HG03196 (cell line): ENCODE results near the gene SBDS.
"Not testable (repeated sequence)": the region's sequence is repeated elsewhere in the genome, so short reads cannot be mapped to it uniquely, and the experiment has no call there.

ENCODE experiments used
- ATAC-seq: cut with Tn5 transposase; IDR thresholded peaks from one replicate; pipeline ENCODE4 v1.9.1; 2021; ENCODE audit not compliant: unreplicated experiment

Gene SBDS

DNA sequence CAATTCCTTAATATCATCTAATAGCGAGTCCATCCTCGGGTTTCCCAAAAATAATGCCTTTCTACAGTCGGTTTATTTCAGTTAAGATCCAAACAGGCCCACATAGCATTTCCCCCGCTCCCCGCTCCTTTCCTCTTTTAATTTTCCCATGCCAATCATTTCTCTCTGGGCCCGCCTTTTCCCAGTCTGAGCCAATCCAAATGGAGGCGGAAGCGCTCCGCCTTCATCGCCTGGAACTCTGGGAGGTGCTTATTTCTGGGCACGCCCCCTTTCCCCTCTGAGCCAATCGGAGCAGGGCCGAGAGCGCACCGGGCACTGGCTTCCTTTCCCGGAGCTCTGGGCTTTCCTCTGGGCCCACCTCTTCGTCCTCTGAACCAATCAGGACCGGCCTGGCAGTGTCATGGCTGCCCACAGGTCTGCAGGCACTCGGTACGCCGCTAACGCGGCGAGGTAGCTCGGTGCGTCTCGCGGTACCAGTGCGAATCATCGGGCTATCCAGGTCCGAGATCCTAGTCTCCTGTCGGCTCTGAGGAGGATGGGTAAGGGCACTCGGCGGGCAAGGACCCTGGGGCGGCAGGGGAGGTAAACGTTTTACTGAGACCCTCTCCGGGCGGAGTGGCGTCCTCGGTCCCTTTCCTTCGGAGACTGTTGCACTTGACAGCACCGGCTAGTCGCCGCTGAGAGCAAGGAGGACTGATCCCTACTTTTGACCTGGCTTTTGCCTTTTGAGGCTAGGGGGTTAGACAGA lies 1.2 kb upstream of the SBDS start, which contains the start of gene TYW1:
TSS of gene TYW1 (plus strand) at position 390 of the 748 bp plus-strand sequence. CDS start at position 536, 146 bp downstream.
- peak; percentile 87 for ATAC-seq

DNA sequence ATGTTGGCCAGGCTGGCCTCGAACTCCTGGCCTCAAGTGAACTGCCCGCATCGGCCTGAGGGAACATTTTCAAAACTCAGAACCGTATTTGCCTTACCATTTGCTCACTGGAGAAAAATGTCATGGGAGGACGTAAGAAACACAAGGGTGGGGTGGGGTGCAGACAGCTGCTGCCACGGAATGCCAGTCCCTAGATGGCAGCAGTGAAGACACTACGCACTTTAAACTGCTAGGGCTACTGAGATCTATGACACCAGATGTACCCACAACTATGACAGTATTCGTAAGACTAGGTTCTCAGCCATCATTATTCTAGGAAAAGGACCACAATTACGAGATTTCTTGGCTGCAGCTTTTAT lies 716 bp downstream of the SBDS start:
- ATAC-seq: peak; percentile 32

GRCh38 chr7:66994051-66994450 lies 1.3 kb downstream of the SBDS start:
- not testable (repeated sequence) for ATAC-seq

- ATAC-seq: not testable (repeated sequence)
Measured at GRCh38 chr7:66989552-66989951, 5.8 kb downstream of the SBDS start.

- not testable (repeated sequence) for ATAC-seq
Measured at GRCh38 chr7:66980336-66980735, 15.1 kb downstream of the SBDS start.

GRCh38 chr7:66979013-66979412 lies 16.4 kb downstream of the SBDS start:
- ATAC-seq: not testable (repeated sequence)

- not testable (repeated sequence) for ATAC-seq
Measured at GRCh38 chr7:66978312-66978711, 17.1 kb downstream of the SBDS start.

DNA sequence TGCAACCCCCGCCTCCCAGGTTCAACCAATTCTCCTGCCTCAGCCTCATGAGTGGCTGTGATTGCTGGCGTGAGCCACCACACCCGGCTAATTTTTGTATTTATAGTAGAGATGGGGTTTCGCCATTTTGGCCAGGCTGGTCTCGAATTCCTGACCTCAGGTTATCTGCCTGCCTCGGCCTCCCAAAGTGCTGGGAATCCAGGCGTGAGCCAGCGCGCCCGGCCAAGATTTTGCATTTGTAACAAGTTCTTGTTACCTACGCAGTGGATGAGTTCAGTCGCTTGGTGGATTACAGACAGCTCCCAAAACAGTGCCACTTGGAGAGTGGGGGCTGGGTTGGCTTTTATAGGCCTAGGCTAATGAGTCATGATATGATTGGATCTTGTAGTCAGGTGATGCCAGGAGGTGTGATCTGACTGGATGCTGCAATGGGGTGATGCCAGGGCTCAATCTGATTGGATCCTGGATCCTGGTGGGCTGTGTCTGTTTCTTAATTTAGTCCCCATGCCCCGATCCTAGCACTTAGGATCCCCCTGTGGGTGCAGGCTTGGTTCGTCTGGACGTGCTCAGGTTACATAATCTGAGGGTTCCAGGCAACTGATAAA lies 20.3 kb downstream of the SBDS start:
- no peak for ATAC-seq

GRCh38 chr7:66970310-66970709 lies 25.1 kb downstream of the SBDS start:
- no peak for ATAC-seq

- not testable (repeated sequence) for ATAC-seq
Measured at GRCh38 chr7:66969001-66969400, 26.4 kb downstream of the SBDS start.

DNA sequence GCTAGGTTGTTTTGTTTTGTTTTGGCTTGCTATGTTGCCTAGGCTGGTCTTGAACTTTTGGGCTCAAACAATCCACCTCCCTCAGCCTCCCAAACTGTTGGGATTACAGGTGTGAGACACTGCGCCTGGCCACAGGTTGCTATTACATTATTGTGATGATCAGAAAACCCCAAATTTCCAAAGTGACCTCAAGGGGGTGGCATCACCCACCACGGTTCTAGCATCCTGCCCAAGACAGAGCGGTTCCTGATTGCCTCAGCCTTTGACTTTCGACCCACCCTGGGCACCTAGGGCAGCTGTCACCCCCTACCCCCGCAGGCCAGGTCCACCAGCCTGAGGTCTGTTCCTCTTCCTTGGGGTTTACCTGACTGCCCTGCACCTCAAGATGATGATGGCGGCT lies 28.4 kb downstream of the SBDS start:
- no peak for ATAC-seq

- ATAC-seq: no peak
Measured at GRCh38 chr7:66964411-66964810, 31.0 kb downstream of the SBDS start.

- no peak for ATAC-seq
Measured at GRCh38 chr7:66961096-66961495, 34.3 kb downstream of the SBDS start.

DNA sequence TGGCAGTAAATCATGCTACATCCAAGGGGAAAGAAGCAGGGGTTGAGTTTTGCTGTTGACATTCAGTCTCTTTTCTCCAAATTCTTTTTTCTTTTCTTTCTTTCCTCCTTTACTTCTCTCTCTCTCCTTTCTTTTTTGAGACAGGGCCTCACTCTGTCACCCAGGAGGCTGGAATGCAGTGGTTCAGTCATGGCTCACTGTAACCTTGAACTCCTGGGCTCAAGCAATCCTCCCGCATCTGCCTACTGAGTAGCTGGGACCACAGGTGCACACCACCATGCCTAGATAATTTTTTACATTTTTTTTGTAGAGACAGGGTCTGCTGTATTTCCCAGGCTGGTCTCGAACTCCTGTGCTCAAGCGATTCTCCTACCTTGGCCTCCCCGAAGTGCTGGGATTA lies 35.2 kb downstream of the SBDS start:
- no peak for ATAC-seq

DNA sequence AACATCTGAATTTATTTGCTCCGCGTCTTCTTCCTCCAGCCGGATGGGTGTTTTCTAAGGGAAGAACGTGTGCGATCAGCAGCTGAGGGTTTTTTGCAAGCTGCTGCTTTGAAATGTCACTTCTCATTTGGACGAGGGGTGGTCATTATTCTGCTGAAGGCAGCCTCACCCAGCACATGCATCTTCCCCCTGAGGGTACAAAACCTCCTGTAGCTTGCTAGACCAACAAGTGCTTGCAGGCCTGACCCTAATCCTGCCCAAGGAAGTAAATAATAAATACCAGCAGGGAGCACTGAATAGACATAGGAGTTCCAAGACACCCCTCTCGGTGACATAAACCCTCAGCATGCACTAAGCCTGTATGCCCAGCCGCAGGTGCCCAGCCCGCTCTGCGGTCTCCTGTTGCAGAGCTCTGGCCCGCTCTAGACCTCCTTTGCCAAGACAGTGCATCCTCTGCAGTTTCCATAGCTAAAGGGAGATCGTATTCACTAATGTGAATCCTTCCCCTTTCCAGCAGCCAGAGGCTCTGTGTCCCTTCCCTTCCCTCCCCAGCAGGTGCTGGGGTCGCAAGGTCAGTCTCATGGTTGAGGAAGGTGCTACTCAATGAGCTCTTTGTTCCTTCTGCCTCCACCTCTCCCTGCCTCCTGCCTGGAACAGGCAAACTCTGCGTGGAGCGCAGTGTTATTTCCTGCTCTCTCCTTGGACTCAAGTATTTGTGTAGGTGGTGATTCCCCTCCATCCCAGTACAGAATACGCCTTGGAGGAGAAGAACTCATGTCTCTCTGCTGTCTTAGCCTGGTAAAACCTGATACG lies 36.6 kb downstream of the SBDS start:
- no peak for ATAC-seq

GRCh38 chr7:66957595-66958290 lies 37.6 kb downstream of the SBDS start:
- no peak for ATAC-seq

DNA sequence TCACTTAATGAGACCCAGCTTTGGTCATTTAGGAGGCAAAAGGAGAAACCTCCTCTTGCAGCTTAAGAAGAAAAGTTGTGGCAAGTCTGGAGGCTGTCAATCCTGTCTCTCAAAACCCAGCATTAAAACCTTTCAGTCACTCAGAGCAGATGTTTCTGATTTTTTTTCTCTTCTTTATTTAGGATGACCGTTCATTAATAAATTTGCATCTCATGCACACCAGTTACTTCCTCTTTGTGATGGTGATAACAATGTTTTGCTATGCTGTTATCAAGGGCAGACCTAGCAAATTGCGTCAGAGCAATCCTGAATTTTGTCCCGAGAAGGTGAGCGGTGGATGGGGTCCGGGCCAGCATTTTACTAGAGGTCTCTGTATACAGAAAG lies 42.4 kb downstream of the SBDS start:
- no peak for ATAC-seq

DNA sequence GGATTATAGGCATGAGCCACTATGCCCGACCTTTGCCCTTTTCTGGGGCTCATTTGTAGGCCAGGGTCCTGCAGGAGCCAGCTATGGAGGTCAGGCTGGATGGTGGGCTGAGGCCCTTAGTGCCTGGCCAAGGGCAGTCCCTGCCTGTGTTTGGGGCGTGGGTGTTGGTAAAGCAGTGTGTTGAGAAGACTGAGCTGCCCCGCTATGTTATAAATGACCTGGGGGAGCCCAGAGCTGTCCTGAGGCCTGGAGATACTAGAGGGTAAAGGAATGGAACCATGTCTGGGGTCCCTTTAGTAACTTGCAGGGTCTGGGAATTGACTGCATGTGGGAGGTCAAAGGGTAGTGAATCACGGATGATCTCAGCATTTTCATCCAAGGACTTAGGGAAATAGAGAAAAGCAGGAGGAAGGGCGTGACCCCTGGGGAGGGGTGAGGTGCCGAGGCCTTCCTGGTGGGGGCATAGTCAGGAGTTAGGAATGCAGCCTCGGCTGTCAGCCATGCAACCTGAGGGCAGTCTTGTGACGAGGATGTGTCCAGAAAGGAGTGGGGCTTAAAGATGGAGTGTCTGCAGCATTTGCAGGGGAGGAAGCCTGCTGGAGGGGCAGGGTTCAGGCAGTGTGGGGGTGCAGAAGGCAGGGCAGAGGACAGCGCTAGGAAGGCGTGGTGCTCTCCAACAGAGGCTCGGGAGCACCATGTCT lies 42.9 kb downstream of the SBDS start:
- no peak for ATAC-seq

- no peak for ATAC-seq
Measured at GRCh38 chr7:66950763-66951162, 44.6 kb downstream of the SBDS start.

- no peak for ATAC-seq
Measured at GRCh38 chr7:66950311-66950710, 45.1 kb downstream of the SBDS start.
